Central memory CD8-positive, alpha-beta T cell (primary cell): Measurements from ENCODE around the gene BSCL2.
"Not testable (repeated sequence)": the region's sequence is repeated elsewhere in the genome, so short reads cannot be mapped to it uniquely, and the experiment has no call there.

ENCODE experiments used
- ATAC-seq: fragments of 150-1000 bp; cut with Tn5 transposase; replicated peaks from 2 replicates; pipeline ENCODE4 v1.10.0; 2022; ENCODE audit warnings: mild to moderate bottlenecking, moderate FRiP score, moderate number of reproducible peaks; ENCODE audit not compliant: poor library complexity, severe bottlenecking; ENCODE audit errors: extremely low read depth
- DNase-seq, 2 donors: peaks; one replicate each; pipeline ENCODE4 v3.0.0; 2021; ENCODE audit warnings: low spot score in 2 of 2
- H3K27ac Mint-ChIP-seq: one replicate; pipeline ENCODE4 v1.8.0; 2022; ENCODE audit warnings: low read depth, mild to moderate bottlenecking, moderate library complexity, mixed read lengths
- H3K27me3 Mint-ChIP-seq: one replicate; pipeline ENCODE4 v1.8.0; 2022; ENCODE audit warnings: mixed read lengths
- H3K36me3 Mint-ChIP-seq: one replicate; pipeline ENCODE4 v1.8.0; 2022; ENCODE audit warnings: mild to moderate bottlenecking, moderate library complexity, mixed read lengths; ENCODE audit not compliant: insufficient read depth
- H3K4me1 Mint-ChIP-seq: one replicate; pipeline ENCODE4 v1.8.0; 2022; ENCODE audit warnings: mixed read lengths
- H3K4me3 Mint-ChIP-seq: one replicate; pipeline ENCODE4 v1.8.0; 2022; ENCODE audit warnings: mild to moderate bottlenecking, moderate library complexity, mixed read lengths
- H3K9me3 Mint-ChIP-seq: one replicate; pipeline ENCODE4 v1.8.0; 2022; ENCODE audit warnings: mixed read lengths

The BSCL2 gene

GRCh38 chr11:62712861-62713260 lies 5.6 kb upstream of the BSCL2 start:
- no peak overlapping the region for H3K4me3 Mint-ChIP-seq

GRCh38 chr11:62712276-62712812 lies 5.1 kb upstream of the BSCL2 start:
- Mint-ChIP-seq H3K4me3 (no peak overlapping the region), H3K27me3 (no peaks in the 10 kb centered on the region), H3K9me3 (no peaks in the 10 kb centered on the region), H3K36me3 (peaks cover 62% of the 10 kb centered on the region), H3K27ac (peak overlapping the region; percentile 22), H3K4me1 (peaks cover 31% of the 10 kb centered on the region)
- DNase-seq, result no peak
- no peak for ATAC-seq

More at GRCh38 chr11:62712861-62713260, 5.6 kb upstream of the BSCL2 start:
- ATAC-seq (no peak), DNase-seq (no peak)
- Mint-ChIP-seq H3K9me3 (no peaks in the 10 kb centered on the region), H3K27ac (peak overlapping the region; percentile 22), H3K4me1 (peaks cover 31% of the 10 kb centered on the region), H3K36me3 (peaks cover 67% of the 10 kb centered on the region), H3K27me3 (no peaks in the 10 kb centered on the region)

GRCh38 chr11:62710001-62710345 lies 2.7 kb upstream of the BSCL2 start:
- Mint-ChIP-seq H3K27me3 (no peaks in the 10 kb centered on the region), H3K9me3 (no peaks in the 10 kb centered on the region), H3K4me1 (peaks cover 44% of the 10 kb centered on the region), H3K36me3 (peaks cover 39% of the 10 kb centered on the region), H3K27ac (peak overlapping the region; percentile 95), H3K4me3 (peak overlapping the region; percentile 90)
- DNase-seq (no peak), ATAC-seq (no peak)

- Mint-ChIP-seq H3K4me3 (peak overlapping the region; percentile 90), H3K27me3 (no peaks in the 10 kb centered on the region), H3K36me3 (peaks cover 36% of the 10 kb centered on the region), H3K27ac (peak overlapping the region; percentile 95), H3K9me3 (no peaks in the 10 kb centered on the region), H3K4me1 (peaks cover 45% of the 10 kb centered on the region)
- DNase-seq, result peak; percentile 93 to 98
- ATAC-seq, result peak; percentile 81
These were observed 2.2 kb upstream of the BSCL2 start for GRCh38 chr11:62709247-62710000.

- Mint-ChIP-seq H3K27me3 (no peaks in the 10 kb centered on the region), H3K4me1 (peaks cover 45% of the 10 kb centered on the region), H3K4me3 (peak overlapping the region; percentile 90), H3K36me3 (peaks cover 31% of the 10 kb centered on the region), H3K9me3 (no peaks in the 10 kb centered on the region), H3K27ac (peak overlapping the region; percentile 95)
- ATAC-seq, result peak; percentile 25
- DNase-seq, result peak in 1 of 2 donors; percentile 29
These were observed 1.6 kb upstream of the BSCL2 start for GRCh38 chr11:62708793-62709192.

- no peak for DNase-seq
- Mint-ChIP-seq H3K4me3 (peak overlapping the region; percentile 90), H3K4me1 (peaks cover 45% of the 10 kb centered on the region), H3K27me3 (no peaks in the 10 kb centered on the region), H3K9me3 (no peaks in the 10 kb centered on the region), H3K27ac (peak overlapping the region; percentile 95), H3K36me3 (peaks cover 27% of the 10 kb centered on the region)
- ATAC-seq, result no peak
These were observed 1.2 kb upstream of the BSCL2 start for GRCh38 chr11:62708392-62708791.

- Mint-ChIP-seq H3K9me3 (no peaks in the 10 kb centered on the region), H3K27ac (peak overlapping the region; percentile 91), H3K27me3 (no peaks in the 10 kb centered on the region), H3K36me3 (peaks cover 23% of the 10 kb centered on the region), H3K4me1 (peaks cover 45% of the 10 kb centered on the region), H3K4me3 (peak overlapping the region; percentile 88)
- no peak for ATAC-seq
- no peak for DNase-seq
These were observed 375 bp downstream of the BSCL2 start for GRCh38 chr11:62706850-62707247.

- ATAC-seq (peak; percentile 54), DNase-seq (peak; percentile 81 to 88)
- no peaks in the 10 kb centered on the region for H3K9me3 Mint-ChIP-seq
- peak overlapping the region; percentile 88 for H3K4me3 Mint-ChIP-seq
- peaks cover 17% of the 10 kb centered on the region for H3K36me3 Mint-ChIP-seq
- peak overlapping the region; percentile 91 for H3K27ac Mint-ChIP-seq
- H3K4me1 Mint-ChIP-seq, result peaks cover 45% of the 10 kb centered on the region
- H3K27me3 Mint-ChIP-seq, result no peaks in the 10 kb centered on the region
These were observed 1.1 kb downstream of the BSCL2 start for GRCh38 chr11:62705880-62706849.

GRCh38 chr11:62705413-62705812 lies 1.8 kb downstream of the BSCL2 start:
- peaks cover 17% of the 10 kb centered on the region for H3K36me3 Mint-ChIP-seq
- H3K4me1 Mint-ChIP-seq, result peaks cover 45% of the 10 kb centered on the region

GRCh38 chr11:62703921-62704320 lies 3.3 kb downstream of the BSCL2 start:
- DNase-seq, H3K27me3 Mint-ChIP-seq, H3K27ac Mint-ChIP-seq, H3K4me3 Mint-ChIP-seq, H3K9me3 Mint-ChIP-seq, H3K36me3 Mint-ChIP-seq, ATAC-seq: not testable (repeated sequence)
- H3K4me1 Mint-ChIP-seq, result peaks cover 33% of the 10 kb centered on the region

More at GRCh38 chr11:62705413-62705812, 1.8 kb downstream of the BSCL2 start:
- DNase-seq, result no peak
- Mint-ChIP-seq H3K9me3 (no peaks in the 10 kb centered on the region), H3K4me3 (peak overlapping the region; percentile 88), H3K27me3 (no peaks in the 10 kb centered on the region), H3K27ac (peak overlapping the region; percentile 91)
- no peak for ATAC-seq

GRCh38 chr11:62702246-62702645 lies 5.0 kb downstream of the BSCL2 start:
- H3K9me3 Mint-ChIP-seq, result no peaks in the 10 kb centered on the region
- DNase-seq, result no peak
- ATAC-seq, result no peak
- H3K36me3 Mint-ChIP-seq, result peaks cover 7% of the 10 kb centered on the region
- H3K27ac Mint-ChIP-seq, result peak overlapping the region; percentile 58
- H3K27me3 Mint-ChIP-seq, result no peaks in the 10 kb centered on the region
- no peak overlapping the region for H3K4me3 Mint-ChIP-seq
- peaks cover 21% of the 10 kb centered on the region for H3K4me1 Mint-ChIP-seq

- peak; percentile 72 for ATAC-seq
These were observed 12.6 kb downstream of the BSCL2 start for GRCh38 chr11:62694455-62695167.

More at GRCh38 chr11:62694455-62695167, 12.6 kb downstream of the BSCL2 start:
- Mint-ChIP-seq H3K27me3 (no peaks in the 10 kb centered on the region), H3K36me3 (peaks cover 2% of the 10 kb centered on the region), H3K9me3 (no peaks in the 10 kb centered on the region), H3K27ac (peak overlapping the region; percentile 29), H3K4me1 (peaks cover 9% of the 10 kb centered on the region), H3K4me3 (no peak overlapping the region)
- DNase-seq, result peak; percentile 57 to 74
